22Rv1 (cell line): ENCODE results near the gene ZGRF1.

Source experiments
- ZFX ChIP-seq: fragments of 450-650 bp; IDR thresholded peaks from 2 replicates; pipeline ENCODE4 v1.6.1; 2017; ENCODE audit warnings: antibody characterized with exemption, borderline replicate concordance
- TF ChIP-seq, protein P1 (sequence below): fragments of 450-650 bp; IDR thresholded peaks from 2 replicates; pipeline ENCODE4 v1.5.1; 2017; ENCODE audit warnings: mild to moderate bottlenecking

DNA sequence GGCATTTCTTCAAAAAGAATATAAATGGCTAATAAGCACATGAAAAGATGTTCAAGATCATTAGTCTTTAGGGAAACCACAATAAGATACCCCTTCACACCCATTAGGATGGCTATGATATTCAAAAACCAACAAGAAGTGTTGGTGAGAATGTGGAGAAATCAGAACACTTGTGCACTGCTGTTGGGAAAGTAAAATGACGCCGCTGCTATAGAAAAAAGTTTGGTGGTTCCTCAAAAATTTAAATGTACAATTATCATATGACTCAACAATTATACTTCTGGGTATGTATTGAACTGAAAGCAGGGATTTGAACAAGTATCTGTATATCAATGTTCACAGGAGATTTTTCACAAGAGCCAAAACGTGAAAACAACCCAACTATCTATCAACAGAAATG, 91.4 kb downstream of the ZGRF1 start:
- TF ChIP-seq, protein P1, sequence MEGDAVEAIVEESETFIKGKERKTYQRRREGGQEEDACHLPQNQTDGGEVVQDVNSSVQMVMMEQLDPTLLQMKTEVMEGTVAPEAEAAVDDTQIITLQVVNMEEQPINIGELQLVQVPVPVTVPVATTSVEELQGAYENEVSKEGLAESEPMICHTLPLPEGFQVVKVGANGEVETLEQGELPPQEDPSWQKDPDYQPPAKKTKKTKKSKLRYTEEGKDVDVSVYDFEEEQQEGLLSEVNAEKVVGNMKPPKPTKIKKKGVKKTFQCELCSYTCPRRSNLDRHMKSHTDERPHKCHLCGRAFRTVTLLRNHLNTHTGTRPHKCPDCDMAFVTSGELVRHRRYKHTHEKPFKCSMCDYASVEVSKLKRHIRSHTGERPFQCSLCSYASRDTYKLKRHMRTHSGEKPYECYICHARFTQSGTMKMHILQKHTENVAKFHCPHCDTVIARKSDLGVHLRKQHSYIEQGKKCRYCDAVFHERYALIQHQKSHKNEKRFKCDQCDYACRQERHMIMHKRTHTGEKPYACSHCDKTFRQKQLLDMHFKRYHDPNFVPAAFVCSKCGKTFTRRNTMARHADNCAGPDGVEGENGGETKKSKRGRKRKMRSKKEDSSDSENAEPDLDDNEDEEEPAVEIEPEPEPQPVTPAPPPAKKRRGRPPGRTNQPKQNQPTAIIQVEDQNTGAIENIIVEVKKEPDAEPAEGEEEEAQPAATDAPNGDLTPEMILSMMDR, result no peak
- TF ChIP-seq ZFX, result no peak
